SK-MEL-5 (cell line): ENCODE measurements around the gene TBC1D12. TPM values are rescaled to one million over a fixed set of nuclear protein-coding genes. Genes with fewer than 3 reads are reported as not detected.
"Not testable (repeated sequence)": the region's sequence is repeated elsewhere in the genome, so short reads cannot be mapped to it uniquely, and the experiment has no call there.

Source experiments
- DNase-seq: peaks from one replicate; pipeline ENCODE4 v3.0.0-alpha.2; 2016; ENCODE audit warnings: low read depth, low spot score
- in situ Hi-C: cut with HindIII; loops from 2 replicates; pipeline ENCODE4 v1.10.0; 2016; ENCODE audit warnings: low sequenced_read_pairs, high pct_unique_total_duplicates, low pct_unique_long_range_greater_than_20kb
- total RNA-seq: library from RNA; depleted of rRNA; stranded (reverse); fragments of >200 nt; shearing (Covaris generic); gene quantifications from 2 replicates; pipeline ENCODE4 v1.2.3, GENCODE V29; 2014

TBC1D12 gene
- total RNA-seq, 1 experiment from 2014 or later = 9.6 TPM

DNA sequence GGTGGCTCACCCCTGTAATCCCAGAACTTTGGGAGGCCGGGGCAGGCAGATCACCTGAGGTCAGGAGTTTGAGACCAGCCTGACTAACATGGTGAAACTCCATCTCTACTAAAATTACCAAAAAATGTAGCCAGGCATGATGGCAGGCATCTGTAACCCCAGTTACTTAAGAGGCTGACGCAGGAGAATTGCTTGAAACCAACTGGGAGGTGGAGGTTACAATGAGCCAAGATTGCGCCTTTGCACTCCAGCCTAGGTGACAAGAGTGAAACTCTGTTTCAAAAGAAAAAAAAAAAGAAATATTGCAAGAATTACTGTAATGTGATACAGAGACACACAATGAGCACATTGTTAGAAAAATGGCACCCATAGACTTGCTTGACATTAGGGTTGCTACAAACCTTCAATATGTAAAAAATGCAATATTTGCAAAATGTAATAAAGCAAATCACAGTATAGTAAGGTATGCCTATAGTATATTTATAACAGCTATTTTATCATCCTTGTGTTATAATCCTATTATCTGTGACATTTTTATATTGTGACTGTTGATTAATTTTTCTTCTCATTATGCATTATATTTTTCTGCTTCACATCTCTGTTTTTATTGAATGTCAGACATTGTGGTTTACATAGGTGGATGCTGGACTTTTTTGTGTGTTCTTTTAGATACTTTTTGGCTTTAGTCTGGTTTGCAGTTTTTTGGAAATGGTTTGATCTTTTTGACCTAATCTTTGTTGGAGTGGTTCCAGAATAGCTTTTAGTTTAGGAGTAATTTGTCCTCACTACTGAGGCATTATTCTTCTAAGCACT, 87.8 kb downstream of the TBC1D12 start:
- no peak for DNase-seq
- in situ Hi-C loops = no loop called here

DNA sequence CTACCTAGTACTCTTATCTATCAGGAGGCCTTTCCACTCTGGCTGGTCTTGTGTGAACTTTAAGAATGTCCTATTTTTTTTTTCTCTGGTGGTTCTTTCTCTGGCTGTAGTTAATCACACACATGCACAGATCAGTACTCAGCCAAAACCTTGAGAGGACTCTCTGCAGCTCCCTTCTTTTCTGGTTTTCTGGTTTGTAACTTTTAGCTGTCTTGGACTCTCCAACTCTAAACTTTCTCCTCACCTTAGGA, 88.4 kb downstream of the TBC1D12 start:
- DNase-seq = no peak
- in situ Hi-C loops = no loop called here

DNA sequence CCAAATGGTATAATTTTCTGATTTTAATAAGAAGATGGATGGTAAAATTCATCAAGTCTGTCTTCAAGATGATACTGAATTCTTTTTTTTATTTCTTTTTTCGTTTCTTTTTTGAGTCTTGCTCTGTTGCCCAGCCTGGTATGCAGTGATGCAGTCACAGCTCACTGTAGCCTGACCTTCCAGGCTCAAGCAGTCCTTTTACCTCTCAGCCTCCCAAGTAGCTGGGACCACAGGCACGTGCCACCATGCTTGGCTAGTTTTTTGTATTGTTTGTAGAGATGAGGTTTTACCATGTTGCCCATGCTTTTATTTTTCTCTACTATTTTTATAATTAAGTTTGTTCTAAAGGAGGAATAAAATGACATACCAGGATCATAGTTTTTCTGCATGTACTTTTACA, 91.1 kb downstream of the TBC1D12 start:
- in situ Hi-C loops = no loop called here

DNA sequence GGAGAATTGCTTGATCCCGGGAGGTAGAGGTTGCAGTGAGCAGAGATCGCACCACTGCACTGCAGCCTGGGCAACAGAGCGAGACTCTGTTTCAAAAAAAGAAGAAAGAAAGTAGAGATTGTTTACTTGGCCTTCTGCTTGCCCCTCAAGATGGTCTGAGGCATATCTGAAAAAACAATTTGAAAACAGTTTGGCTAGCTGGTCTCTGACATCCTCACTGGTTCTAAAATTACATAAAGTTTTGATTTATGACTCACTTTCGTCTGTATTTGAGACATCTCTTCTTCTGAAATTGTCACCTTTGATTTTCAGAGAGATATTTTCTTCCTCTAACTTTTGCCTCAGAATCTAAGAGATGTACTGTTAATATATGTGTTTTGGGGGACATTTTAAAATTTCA, 93.7 kb downstream of the TBC1D12 start:
- in situ Hi-C loops = no loop called here
- no peak for DNase-seq

More for the DNA sequence above, 91.1 kb downstream of the TBC1D12 start:
- no peak for DNase-seq

- in situ Hi-C loops = no loop called here
- DNase-seq = no peak
Measured at GRCh38 chr10:94496646-94497045, 94.3 kb downstream of the TBC1D12 start.

GRCh38 chr10:94500063-94500462, 97.7 kb downstream of the TBC1D12 start:
- DNase-seq = peak; percentile 37
- in situ Hi-C loops = no loop called here

- in situ Hi-C loops = no loop called here
- DNase-seq = no peak
Measured at GRCh38 chr10:94521276-94522250, 119.2 kb downstream of the TBC1D12 start.

- no peak for DNase-seq
- in situ Hi-C loops = no loop called here
Measured at GRCh38 chr10:94524146-94524545, 121.8 kb downstream of the TBC1D12 start.

- in situ Hi-C loops = no loop called here
- no peak for DNase-seq
Measured at GRCh38 chr10:94524711-94525110, 122.4 kb downstream of the TBC1D12 start.

GRCh38 chr10:94531550-94531949, 129.2 kb downstream of the TBC1D12 start:
- in situ Hi-C loops, DNase-seq: not testable (repeated sequence)

DNA sequence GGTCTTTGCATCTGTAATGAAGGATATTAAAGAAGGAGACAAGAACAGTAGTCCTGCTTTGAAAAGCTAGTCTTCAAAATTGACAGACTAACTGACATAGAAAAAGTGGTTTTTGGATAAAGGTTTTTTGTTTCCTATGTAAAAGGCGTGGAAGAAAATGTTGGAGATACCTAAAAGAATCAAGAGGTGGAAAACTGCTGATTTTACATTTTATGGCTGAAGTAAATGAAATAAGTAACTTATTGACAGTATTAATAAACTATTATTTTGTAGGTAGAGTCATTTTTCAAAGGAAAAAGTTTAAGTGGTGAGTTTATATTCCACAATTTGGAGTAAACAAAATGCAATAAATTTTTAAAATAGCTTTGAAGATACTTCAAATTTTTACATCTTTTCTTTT, 130.7 kb downstream of the TBC1D12 start:
- DNase-seq = no peak
- in situ Hi-C loops = no loop called here

DNA sequence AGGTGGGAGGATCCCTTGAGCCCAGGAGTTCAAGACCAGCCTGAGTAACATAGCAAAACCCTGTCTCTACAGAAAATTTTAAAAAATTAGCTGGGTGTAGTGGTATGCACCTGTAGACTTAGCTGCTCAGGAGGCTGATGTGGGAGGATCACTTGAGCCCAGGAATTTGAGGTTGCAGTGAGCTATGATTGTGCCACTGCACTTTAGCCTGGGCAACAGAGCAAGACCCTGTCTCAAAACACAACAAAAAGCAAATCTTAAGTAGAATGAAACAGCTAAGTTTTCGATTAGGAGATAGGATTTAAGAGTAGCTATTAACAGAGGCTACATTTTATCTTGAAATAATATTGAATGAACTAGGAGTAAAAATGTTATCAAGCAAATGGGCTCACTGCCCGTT, 139.9 kb downstream of the TBC1D12 start:
- in situ Hi-C loops = not testable (repeated sequence)

GRCh38 chr10:94545391-94546048, 143.2 kb downstream of the TBC1D12 start, which contains the start of gene HELLS:
TSS of gene HELLS (plus strand) at chr10:94545788. CDS start at chr10:94545922, 134 bp downstream.
- DNase-seq = peak; percentile 78
- in situ Hi-C loops = no loop called here

More for the DNA sequence above, 139.9 kb downstream of the TBC1D12 start:
- DNase-seq = not testable (repeated sequence)

DNA sequence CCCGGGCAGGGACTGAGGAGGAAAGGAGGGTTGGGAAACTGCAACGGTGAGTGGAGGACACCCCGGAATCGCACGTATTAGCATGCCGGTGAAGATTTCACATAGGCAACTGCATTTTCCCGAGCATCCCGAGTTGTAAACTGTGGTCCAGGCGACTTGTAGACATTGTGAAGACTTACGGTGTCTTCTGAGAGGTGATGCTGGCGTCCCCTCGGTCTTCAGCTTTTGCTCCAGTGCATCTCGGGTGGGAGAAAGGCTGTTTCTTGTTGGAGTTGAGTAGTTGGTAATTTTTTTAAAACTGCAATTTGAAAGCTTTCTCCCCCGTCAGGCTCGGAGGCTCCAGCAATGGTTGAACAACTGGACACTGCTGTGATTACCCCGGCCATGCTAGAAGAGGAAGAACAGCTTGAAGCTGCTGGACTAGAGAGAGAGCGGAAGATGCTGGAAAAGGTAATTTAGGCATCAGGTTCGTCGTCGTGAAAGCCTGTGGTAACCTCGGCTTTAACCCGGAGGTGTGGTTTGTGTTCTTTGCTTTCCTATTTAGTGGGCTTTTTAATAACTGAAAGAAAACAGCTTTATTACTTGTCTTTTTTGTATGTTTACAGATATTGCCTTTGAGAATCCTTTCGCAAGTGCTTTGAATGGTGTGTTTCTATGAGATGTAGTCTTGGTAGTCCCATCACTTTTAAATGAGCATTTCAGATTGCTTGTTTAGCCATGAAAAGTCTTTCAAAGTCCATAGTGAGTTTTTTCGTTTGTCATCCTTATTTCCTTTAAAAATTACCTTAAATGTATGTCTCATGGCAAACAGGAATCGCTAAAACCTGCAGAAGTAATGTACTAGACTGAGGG, 143.9 kb downstream of the TBC1D12 start:
- in situ Hi-C loops = no loop called here
- peak; percentile 9 for DNase-seq

DNA sequence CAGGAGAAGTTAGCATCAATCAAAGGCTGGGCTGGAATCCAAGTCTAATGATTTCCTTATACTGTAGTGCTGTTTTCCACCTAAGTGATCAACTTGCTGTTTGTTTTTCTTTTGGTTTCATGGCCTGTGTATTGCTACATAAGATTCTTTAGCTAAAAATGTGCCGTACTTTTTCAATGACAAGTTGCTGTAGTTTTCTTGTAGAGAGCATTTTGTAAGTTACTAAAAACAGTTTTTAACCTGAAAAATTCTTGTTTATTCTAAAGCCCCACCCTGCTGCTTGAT, 144.5 kb downstream of the TBC1D12 start:
- in situ Hi-C loops = no loop called here
- no peak for DNase-seq

DNA sequence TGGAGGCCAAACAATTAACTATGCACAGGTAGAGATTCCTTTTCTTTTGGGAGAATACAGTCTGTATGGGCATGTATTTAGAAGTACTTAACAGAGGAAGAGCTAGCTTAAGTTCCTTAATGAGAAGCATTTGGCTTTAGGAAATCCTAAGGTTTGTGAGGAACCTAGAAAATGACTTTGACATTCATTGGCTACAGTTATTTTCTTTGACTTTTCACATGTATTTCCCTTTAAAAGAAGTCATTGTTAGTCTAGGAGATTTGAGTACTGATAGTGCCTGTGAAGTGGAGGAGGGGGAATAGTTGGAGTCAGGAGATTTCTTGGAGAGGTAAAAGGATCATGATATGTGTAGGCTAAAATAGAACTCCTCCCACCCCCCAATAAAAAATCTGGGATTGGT, 146.9 kb downstream of the TBC1D12 start:
- DNase-seq = peak; percentile 30
- in situ Hi-C loops = no loop called here

DNA sequence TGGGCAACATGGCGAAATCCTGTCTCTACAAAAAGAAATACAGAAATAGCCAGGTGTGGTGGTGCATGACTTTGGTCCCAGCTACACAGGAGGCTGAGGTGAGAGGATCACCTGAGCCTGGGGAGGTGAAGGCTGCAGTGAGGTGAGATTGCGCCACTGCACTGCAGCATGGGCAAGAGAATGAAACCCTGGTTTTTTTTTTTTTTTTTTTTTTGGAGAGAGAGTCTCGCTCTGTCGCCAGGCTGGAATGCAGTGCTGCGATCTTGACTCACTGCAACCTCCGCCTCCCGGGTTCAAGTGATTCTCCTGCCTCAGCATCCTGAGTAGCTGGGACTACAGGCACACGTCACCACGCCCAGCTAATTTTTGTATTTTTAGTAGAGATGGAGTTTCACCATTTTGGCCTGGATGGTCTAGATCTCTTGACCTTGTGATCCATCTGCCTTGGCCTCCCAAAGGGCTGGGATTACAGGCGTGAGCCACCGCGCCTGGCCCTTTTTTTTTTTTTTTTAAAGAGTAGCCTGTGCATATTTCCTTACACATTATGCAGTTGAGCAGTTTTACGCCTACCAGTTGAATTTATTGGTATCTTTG, 165.5 kb downstream of the TBC1D12 start:
- in situ Hi-C loops, DNase-seq: not testable (repeated sequence)
